Suprapubic skin (tissue), 4 donors: ENCODE results near the gene TIMM50.

Experiments
- CTCF ChIP-seq, 2 donors: fragments of 200-600 bp in 1 of 2; fragments of 450-650 bp in 1 of 2; sonication (generic) in 1 of 2; IDR thresholded peaks; one replicate each; pipeline ENCODE4 v1.5.1; 2016 to 2019; ENCODE audit warnings: antibody characterized with exemption in 2 of 2, mild to moderate bottlenecking in 1 of 2, moderate library complexity in 1 of 2
- EP300 ChIP-seq: sonication (generic); formaldehyde crosslinking; IDR thresholded peaks from one replicate; pipeline ENCODE4 v1.6.1; 2017; ENCODE audit warnings: antibody characterized with exemption
- POLR2A ChIP-seq, 2 donors: fragments of 450-650 bp; IDR thresholded peaks; one replicate each; pipeline ENCODE4 v1.6.1; 2017; ENCODE audit warnings: antibody characterized with exemption in 2 of 2, mild to moderate bottlenecking in 2 of 2, moderate library complexity in 2 of 2
- POLR2AphosphoS5 ChIP-seq, 3 donors: sonication (generic); formaldehyde crosslinking; IDR thresholded peaks; one replicate each; pipeline ENCODE4 v1.6.1; 2017; ENCODE audit warnings: antibody characterized with exemption in 3 of 3

DNA sequence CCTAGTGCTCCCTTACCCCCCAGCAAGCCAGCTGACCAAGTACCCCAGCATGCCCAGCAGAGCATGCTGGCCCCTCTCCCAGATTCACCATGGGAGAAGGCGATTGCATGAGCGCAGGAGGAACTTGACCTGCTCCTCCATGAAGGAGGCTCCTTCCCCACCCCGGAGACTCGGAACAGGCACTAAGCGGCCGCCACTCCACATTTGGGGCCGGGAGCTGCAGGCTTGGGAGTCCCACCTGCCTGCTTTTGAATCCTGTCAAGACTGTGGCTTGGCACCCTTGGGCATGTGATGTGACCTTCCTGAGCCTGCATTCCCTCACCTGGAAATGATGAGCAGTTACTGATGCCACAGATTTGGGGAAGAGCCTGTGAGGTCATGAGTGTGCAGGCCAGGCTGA lies 12.7 kb upstream of the TIMM50 start:
- TF ChIP-seq POLR2A (IDR thresholded peaks at IDR 0.05), result no peak
- TF ChIP-seq POLR2AphosphoS5 (IDR thresholded peaks at IDR 0.05), result no peak
- TF ChIP-seq EP300, result no peak
- TF ChIP-seq CTCF (IDR thresholded peaks at IDR 0.05), result no peak
